ENCODE data around the gene NPHP4. TPM values are rescaled to one million over a fixed set of nuclear protein-coding genes. Genes with fewer than 3 reads are reported as not detected.

The NPHP4 gene
- total and polyA plus RNA-seq, 9 of the 15 experiments (the other 6 are each of a cell fraction or from before 2014, with no cell fraction given), result 0.52 to 26.2 (median 6.7) TPM

DNA sequence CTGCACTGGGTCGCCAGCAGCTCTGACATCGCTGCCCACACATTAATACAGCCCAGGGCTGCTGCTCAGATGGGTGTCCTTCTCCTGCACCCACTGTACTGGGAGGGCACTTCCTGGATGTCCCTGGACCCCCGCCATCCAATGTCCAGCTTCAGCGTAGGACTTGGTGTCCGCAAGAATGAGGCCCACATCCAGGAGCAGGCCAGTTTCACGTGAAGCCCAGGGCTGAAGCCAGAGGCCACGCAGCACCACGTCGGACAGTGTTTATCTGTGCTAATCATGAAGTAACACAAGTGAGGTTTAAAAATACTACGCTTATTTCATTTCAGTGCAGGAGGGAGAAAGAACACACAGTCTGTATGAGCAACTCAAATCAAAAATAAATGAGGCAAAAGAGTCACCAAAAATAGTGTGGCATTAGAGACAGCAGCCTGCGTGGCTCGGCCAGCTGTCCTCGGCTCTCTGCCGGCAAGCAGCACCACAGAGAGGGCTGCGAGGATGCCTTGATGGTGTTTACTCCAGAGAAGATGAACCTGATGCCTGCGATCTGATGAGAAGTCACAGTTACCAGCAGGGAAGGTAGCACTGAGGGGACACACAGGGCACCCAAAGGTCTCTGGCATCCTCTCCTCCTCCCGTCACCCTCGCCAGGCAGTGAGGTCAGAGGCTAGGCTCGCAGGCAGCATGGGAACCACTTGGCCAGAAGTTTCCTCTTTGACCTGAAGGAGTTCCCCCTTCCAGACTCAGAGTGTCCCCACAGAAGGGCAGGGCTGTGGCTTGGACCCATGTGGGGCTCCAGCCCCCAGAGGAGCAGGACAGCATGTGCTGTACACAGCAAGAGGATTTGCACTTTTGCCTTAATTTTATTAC, 22.1 kb upstream of the NPHP4 start (continued):
- TF ChIP-seq ZNF263 (CRISPR knock-in tag; IDR thresholded peaks at IDR 0.05; ENCODE audit: borderline replicate concordance), result no peak
- TF ChIP-seq COPS2 (conservative IDR thresholded peaks at IDR 0.05), result no peak
- no peak for TF ChIP-seq ATF1 (CRISPR knock-in tag; IDR thresholded peaks at IDR 0.05)
- no peak for TF ChIP-seq ATF1 (tag; IDR thresholded peaks at IDR 0.05)

DNA sequence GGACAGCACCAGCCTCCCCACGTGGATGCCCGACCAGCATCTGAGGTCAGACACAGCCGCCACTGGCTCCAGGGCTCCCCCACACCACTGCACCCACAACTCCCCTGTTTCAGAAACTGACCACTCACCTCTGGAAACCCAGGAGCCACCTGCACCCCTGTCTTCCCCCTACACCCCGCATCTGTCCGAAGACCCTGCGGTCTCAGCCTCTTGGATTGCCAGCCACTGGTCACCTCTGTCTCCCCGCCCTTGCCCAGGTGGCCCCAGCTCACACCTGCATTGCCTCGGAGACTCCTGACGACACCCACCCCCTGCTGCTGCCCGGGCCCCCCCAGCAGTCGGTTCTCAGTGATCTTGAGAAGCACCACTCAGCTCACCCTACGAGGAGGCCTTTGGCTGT, 21.3 kb upstream of the NPHP4 start:
- Histone ChIP-seq H3K79me2 (ENCODE audit: control insufficient read depth, insufficient read depth, low read length) (no peaks in the 10 kb centered on the region; the same call in 2 of the 3 replicates), H2AFZ (ENCODE audit: low read depth, low read length) (no peak overlapping the region), H4K20me1 (replicated peaks; ENCODE audit: control insufficient read depth, insufficient read depth, low read length) (peaks cover 20% of the 10 kb centered on the region; the same call in 1 of the 2 replicates), H3K4me3 (no peak overlapping the region), H3K9me3 (replicated peaks; ENCODE audit: control insufficient read depth, insufficient read depth, low read depth, low read length) (no peaks in the 10 kb centered on the region), H3K36me3 (ENCODE audit: control insufficient read depth, insufficient read depth, low read length) (no peaks in the 10 kb centered on the region; the same call in 2 of the 3 replicates), H3K4me2 (ENCODE audit: insufficient read depth, low read length) (no peak overlapping the region), H3K4me1 (replicated peaks in 1 of 2; ENCODE audit: control insufficient read depth in 2 of 2, insufficient read depth in 2 of 2, low read length in 2 of 2) (peaks cover 9 to 27% of the 10 kb centered on the region in 2 experiments), H3K27ac (ENCODE audit: extremely low read depth, low read depth, low read length) (no peak overlapping the region), H3K9ac (ENCODE audit: insufficient read depth in 1 of 2, low read depth in 2 of 2, low read length in 2 of 2) (no peak overlapping the region), H3K9me1 (ENCODE audit: control insufficient read depth, insufficient read depth, low read length) (no peaks in the 10 kb centered on the region), H3K27me3 (ENCODE audit: control insufficient read depth in 2 of 2, insufficient read depth in 2 of 2, low read length in 2 of 2) (no peaks in the 10 kb centered on the region)
- BruUV-seq (replicated peaks), result no TSS peak
- ATAC-seq, result no peak
- DNase-seq (ENCODE audit: extremely low read depth in 1 of 4, low spot score in 3 of 4), result no peak
- in situ Hi-C loops (cut with MboI) (no loop called here), intact Hi-C loops (cut with micrococcal nuclease) (no loop called here)
- 77% methylated on average over 12 of the region's 12 CpGs for WGBS (ENCODE audit: insufficient coverage, low coverage, missing lambda C conversion rate)
- FAIRE-seq, result no peak
- ChIA-PET CTCF (ENCODE audit: low intra/inter-chr PET ratio) (no interaction called here), POLR2A (interaction anchor here (0.6 to 2.3 kb wide), 2 partner anchors 11 to 127 kb away, joined by 3 to 7 read pairs; no protein-coding TSS in a partner anchor)
- TF ChIP-seq, protein P1, sequence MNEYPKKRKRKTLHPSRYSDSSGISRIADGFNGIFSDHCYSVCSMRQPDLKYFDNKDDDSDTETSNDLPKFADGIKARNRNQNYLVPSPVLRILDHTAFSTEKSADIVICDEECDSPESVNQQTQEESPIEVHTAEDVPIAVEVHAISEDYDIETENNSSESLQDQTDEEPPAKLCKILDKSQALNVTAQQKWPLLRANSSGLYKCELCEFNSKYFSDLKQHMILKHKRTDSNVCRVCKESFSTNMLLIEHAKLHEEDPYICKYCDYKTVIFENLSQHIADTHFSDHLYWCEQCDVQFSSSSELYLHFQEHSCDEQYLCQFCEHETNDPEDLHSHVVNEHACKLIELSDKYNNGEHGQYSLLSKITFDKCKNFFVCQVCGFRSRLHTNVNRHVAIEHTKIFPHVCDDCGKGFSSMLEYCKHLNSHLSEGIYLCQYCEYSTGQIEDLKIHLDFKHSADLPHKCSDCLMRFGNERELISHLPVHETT (CRISPR knock-in tag; conservative IDR thresholded peaks at IDR 0.05 in 1 of 2, IDR thresholded peaks at IDR 0.05 in 1 of 2), result no peak
- TF ChIP-seq, protein P2, sequence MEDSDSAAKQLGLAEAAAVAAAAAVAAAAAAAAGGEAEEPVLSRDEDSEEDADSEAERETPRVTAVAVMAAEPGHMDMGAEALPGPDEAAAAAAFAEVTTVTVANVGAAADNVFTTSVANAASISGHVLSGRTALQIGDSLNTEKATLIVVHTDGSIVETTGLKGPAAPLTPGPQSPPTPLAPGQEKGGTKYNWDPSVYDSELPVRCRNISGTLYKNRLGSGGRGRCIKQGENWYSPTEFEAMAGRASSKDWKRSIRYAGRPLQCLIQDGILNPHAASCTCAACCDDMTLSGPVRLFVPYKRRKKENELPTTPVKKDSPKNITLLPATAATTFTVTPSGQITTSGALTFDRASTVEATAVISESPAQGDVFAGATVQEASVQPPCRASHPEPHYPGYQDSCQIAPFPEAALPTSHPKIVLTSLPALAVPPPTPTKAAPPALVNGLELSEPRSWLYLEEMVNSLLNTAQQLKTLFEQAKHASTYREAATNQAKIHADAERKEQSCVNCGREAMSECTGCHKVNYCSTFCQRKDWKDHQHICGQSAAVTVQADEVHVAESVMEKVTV (CRISPR knock-in tag; IDR thresholded peaks at IDR 0.05), result no peak
- no peak for TF ChIP-seq CCNT2 (IDR thresholded peaks at IDR 0.05; ENCODE audit: borderline replicate concordance, extremely low read depth, insufficient read length, low read depth, low read length)
- TF ChIP-seq HSF4 (CRISPR knock-in tag; IDR thresholded peaks at IDR 0.05; ENCODE audit: borderline replicate concordance), result no peak
- TF ChIP-seq, protein P3, sequence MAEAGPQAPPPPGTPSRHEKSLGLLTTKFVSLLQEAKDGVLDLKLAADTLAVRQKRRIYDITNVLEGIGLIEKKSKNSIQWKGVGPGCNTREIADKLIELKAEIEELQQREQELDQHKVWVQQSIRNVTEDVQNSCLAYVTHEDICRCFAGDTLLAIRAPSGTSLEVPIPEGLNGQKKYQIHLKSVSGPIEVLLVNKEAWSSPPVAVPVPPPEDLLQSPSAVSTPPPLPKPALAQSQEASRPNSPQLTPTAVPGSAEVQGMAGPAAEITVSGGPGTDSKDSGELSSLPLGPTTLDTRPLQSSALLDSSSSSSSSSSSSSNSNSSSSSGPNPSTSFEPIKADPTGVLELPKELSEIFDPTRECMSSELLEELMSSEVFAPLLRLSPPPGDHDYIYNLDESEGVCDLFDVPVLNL (CRISPR knock-in tag; IDR thresholded peaks at IDR 0.05; ENCODE audit: low read depth), result no peak
- TF ChIP-seq ZNF561 (CRISPR knock-in tag; conservative IDR thresholded peaks at IDR 0.05), result no peak
- TF ChIP-seq, protein P4, sequence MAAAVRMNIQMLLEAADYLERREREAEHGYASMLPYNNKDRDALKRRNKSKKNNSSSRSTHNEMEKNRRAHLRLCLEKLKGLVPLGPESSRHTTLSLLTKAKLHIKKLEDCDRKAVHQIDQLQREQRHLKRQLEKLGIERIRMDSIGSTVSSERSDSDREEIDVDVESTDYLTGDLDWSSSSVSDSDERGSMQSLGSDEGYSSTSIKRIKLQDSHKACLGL (CRISPR knock-in tag; IDR thresholded peaks at IDR 0.05; ENCODE audit: borderline replicate concordance, poor library complexity, severe bottlenecking), result no peak
- TF ChIP-seq HEY1 (CRISPR knock-in tag; IDR thresholded peaks at IDR 0.05; ENCODE audit: borderline replicate concordance), result no peak
- TF ChIP-seq CC2D1A (IDR thresholded peaks at IDR 0.05), result no peak
- no peak for TF ChIP-seq XRCC5 (IDR thresholded peaks at IDR 0.05; ENCODE audit: low read depth, low read length)
